Activated naive CD4-positive, alpha-beta T cell treated with anti-CD3 and anti-CD28 coated beads, Interleukin-2, amount 50 U/mL, for 24 hours (primary cell): Measurements from ENCODE around the gene TRIM59.

Source experiments
- H3K27ac Mint-ChIP-seq: one replicate; pipeline ENCODE4 v1.8.0; 2021; ENCODE audit warnings: mild to moderate bottlenecking, mixed read lengths
- H3K27me3 Mint-ChIP-seq: one replicate; pipeline ENCODE4 v1.8.0; 2021; ENCODE audit warnings: mixed read lengths
- H3K36me3 Mint-ChIP-seq: one replicate; pipeline ENCODE4 v1.8.0; 2021; ENCODE audit warnings: mixed read lengths
- H3K4me1 Mint-ChIP-seq: one replicate; pipeline ENCODE4 v1.8.0; 2021; ENCODE audit warnings: mixed read lengths
- H3K4me3 Mint-ChIP-seq: one replicate; pipeline ENCODE4 v1.8.0; 2021; ENCODE audit warnings: mild to moderate bottlenecking, mixed read lengths
- H3K9me3 Mint-ChIP-seq: one replicate; pipeline ENCODE4 v1.8.0; 2021; ENCODE audit warnings: mixed read lengths

The TRIM59 gene

DNA sequence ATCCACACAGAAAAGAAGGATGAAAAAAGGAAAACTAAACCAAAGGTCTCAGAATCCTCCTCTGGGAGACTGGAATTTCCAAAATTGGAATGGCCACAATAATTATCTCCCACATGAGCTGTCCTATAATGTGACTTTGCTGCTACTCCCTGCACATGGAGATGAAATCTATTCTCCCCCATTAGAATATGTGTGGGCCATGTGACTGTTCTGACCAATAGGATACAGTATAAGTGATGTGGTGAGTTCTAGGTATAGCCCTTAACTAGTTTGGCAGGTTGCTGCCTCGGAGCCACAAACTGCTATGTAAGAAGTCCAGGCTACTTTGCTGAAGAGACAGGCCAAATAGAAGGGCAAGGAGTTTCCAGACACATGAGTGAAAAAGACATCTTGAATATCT is 5.2 kb downstream of the TRIM59 start:
- no peak overlapping the region for H3K4me3 Mint-ChIP-seq
- no peaks in the 10 kb centered on the region for H3K27me3 Mint-ChIP-seq
- peaks cover 12% of the 10 kb centered on the region for H3K36me3 Mint-ChIP-seq
- peaks cover 5% of the 10 kb centered on the region for H3K9me3 Mint-ChIP-seq
- H3K4me1 Mint-ChIP-seq: peaks cover 58% of the 10 kb centered on the region
- no peak overlapping the region for H3K27ac Mint-ChIP-seq

DNA sequence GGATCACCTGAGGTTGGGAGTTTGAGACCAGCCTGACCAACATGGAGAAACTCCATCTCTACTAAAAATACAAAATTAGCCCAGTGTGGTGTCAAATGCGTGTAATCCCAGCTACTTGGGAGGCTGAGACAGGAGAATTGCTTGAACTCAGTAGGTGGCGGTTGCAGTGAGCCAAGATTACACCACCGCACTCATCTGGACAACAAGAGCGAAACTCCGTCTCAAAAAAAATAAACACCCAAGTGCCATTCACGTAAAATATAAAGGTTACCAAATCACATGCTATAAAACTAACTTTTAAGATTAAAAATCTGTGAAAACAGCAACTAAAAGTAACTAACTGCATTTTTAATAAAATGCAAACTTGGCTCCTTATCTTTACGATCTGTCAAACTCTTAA is 8.9 kb downstream of the TRIM59 start:
- Mint-ChIP-seq H3K27ac (no peak overlapping the region), H3K36me3 (peaks cover 22% of the 10 kb centered on the region), H3K4me3 (no peak overlapping the region), H3K9me3 (peaks cover 5% of the 10 kb centered on the region), H3K4me1 (peaks cover 49% of the 10 kb centered on the region), H3K27me3 (no peaks in the 10 kb centered on the region)

GRCh38 chr3:160437083-160437455 is 12.5 kb downstream of the TRIM59 start:
- peaks cover 22% of the 10 kb centered on the region for H3K36me3 Mint-ChIP-seq
- no peaks in the 10 kb centered on the region for H3K27me3 Mint-ChIP-seq
- H3K4me1 Mint-ChIP-seq: peaks cover 38% of the 10 kb centered on the region
- H3K9me3 Mint-ChIP-seq: peaks cover 5% of the 10 kb centered on the region
- no peak overlapping the region for H3K4me3 Mint-ChIP-seq
- H3K27ac Mint-ChIP-seq: no peak overlapping the region

GRCh38 chr3:160435747-160436146 is 13.8 kb downstream of the TRIM59 start:
- H3K36me3 Mint-ChIP-seq: peaks cover 25% of the 10 kb centered on the region
- peaks cover 34% of the 10 kb centered on the region for H3K4me1 Mint-ChIP-seq

GRCh38 chr3:160435095-160435494 is 14.5 kb downstream of the TRIM59 start:
- H3K9me3 Mint-ChIP-seq: peaks cover 5% of the 10 kb centered on the region
- peaks cover 29% of the 10 kb centered on the region for H3K4me1 Mint-ChIP-seq
- H3K4me3 Mint-ChIP-seq: no peak overlapping the region
- no peaks in the 10 kb centered on the region for H3K27me3 Mint-ChIP-seq
- no peak overlapping the region for H3K27ac Mint-ChIP-seq
- peaks cover 27% of the 10 kb centered on the region for H3K36me3 Mint-ChIP-seq

More at GRCh38 chr3:160435747-160436146, 13.8 kb downstream of the TRIM59 start:
- Mint-ChIP-seq H3K9me3 (peaks cover 5% of the 10 kb centered on the region), H3K27ac (no peak overlapping the region), H3K27me3 (no peaks in the 10 kb centered on the region), H3K4me3 (no peak overlapping the region)

DNA sequence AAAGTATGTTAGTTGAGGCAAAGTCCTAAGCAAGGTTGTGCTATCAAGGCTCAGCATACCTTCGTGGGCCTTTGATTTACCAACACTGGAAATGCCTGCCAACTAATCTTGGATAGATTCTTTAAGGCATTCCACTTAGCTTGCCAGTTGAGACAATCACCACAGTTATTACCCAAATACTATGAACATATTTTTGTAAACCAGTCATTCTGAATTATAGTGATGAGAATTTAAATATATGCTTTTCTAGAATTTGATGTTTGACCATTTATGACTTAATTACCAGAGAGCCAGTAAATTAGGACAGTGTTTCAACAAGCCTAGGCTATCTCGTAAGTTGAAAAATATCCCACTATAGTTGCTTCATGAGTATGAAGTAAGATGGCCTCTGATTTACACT is 15.5 kb downstream of the TRIM59 start:
- Mint-ChIP-seq H3K4me3 (no peak overlapping the region), H3K36me3 (peaks cover 21% of the 10 kb centered on the region), H3K27me3 (no peaks in the 10 kb centered on the region), H3K27ac (no peak overlapping the region), H3K4me1 (peaks cover 20% of the 10 kb centered on the region), H3K9me3 (no peaks in the 10 kb centered on the region)

DNA sequence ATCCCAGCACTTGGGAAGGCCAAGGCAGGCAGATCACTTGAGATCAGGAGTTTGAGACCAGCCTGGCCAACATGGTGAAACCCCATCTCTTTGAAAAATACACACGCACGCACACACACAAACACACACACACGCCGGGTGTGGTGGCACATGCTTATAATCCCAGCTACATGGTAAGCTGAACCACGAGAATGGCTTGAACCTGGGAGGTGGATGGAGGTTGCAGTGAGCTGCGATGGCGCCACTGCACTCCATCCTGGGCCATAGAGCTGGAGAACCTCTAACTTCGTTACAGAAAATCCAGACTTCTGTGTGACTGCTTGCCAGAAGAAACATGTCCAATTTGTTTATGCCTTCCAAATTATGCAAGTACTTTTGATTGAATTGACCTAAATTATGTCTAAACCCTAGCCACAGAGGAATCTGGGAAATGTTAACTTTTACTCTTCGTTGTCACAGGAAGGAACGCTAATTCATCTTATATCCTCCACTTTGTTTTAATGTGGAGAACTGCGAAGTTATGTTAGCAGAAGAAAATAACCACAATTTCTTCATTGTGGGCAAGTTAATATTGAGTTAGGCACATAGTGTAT is 21.7 kb downstream of the TRIM59 start:
- Mint-ChIP-seq H3K4me1 (no peaks in the 10 kb centered on the region), H3K27ac (no peak overlapping the region), H3K9me3 (no peaks in the 10 kb centered on the region), H3K36me3 (peaks cover 17% of the 10 kb centered on the region), H3K4me3 (no peak overlapping the region), H3K27me3 (no peaks in the 10 kb centered on the region)

- Mint-ChIP-seq H3K4me3 (no peak overlapping the region), H3K4me1 (peaks cover 9% of the 10 kb centered on the region), H3K27ac (no peak overlapping the region), H3K9me3 (no peaks in the 10 kb centered on the region), H3K36me3 (peaks cover 9% of the 10 kb centered on the region), H3K27me3 (no peaks in the 10 kb centered on the region)
Measured at GRCh38 chr3:160417311-160417710, 32.3 kb downstream of the TRIM59 start.

- Mint-ChIP-seq H3K27me3 (no peaks in the 10 kb centered on the region), H3K27ac (no peak overlapping the region), H3K9me3 (no peaks in the 10 kb centered on the region), H3K36me3 (peaks cover 10% of the 10 kb centered on the region), H3K4me1 (peaks cover 9% of the 10 kb centered on the region), H3K4me3 (no peak overlapping the region)
Measured at GRCh38 chr3:160413613-160414248, 35.9 kb downstream of the TRIM59 start.

- H3K4me3 Mint-ChIP-seq: no peak overlapping the region
- H3K27ac Mint-ChIP-seq: no peak overlapping the region
- peaks cover 9% of the 10 kb centered on the region for H3K4me1 Mint-ChIP-seq
- peaks cover 6% of the 10 kb centered on the region for H3K36me3 Mint-ChIP-seq
- no peaks in the 10 kb centered on the region for H3K27me3 Mint-ChIP-seq
- H3K9me3 Mint-ChIP-seq: no peaks in the 10 kb centered on the region
Measured at GRCh38 chr3:160412477-160412876, 37.1 kb downstream of the TRIM59 start.

DNA sequence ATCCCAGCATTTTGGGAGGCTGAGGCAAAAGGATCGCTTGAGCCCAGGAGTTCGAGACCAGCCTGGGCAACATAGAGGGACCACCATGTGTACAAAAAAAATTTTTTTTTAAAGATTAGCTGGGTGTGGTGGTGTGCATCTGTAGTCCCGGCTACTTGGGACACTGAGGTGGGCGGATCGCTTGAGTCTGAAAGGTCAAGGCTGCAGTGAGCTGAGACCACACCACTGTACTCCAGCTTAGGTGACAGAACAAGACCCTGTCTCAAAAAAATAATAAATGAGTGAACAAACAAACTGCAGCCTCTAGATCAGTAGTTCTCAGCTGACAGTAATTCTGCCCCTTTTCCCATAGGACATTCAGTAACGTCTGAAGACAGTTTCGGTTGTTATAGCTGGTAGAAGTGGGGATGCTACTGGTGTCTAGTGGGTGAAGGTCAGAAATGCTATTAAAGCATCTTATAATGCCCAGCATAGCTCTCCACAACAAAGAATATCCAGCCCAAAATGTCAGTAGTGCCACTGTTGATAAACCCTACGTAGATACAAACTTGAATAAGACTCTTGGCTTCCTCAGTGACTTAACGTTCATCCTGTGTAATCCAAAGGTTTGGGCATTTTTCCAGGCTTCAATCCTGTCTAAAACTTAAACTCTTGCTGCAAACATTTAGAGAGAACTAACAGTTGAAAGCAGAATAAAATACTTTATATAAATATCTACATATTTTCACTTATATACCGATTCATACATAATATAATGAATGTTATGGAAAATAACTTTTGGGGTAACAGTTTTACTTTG is 39.6 kb downstream of the TRIM59 start:
- Mint-ChIP-seq H3K9me3 (no peaks in the 10 kb centered on the region), H3K27me3 (no peaks in the 10 kb centered on the region), H3K4me3 (no peak overlapping the region), H3K36me3 (peaks cover 5% of the 10 kb centered on the region), H3K27ac (no peak overlapping the region), H3K4me1 (no peaks in the 10 kb centered on the region)

GRCh38 chr3:160403796-160404470 is 45.7 kb downstream of the TRIM59 start:
- Mint-ChIP-seq H3K36me3 (peaks cover 17% of the 10 kb centered on the region), H3K4me1 (peaks cover 36% of the 10 kb centered on the region), H3K27me3 (peaks cover 11% of the 10 kb centered on the region), H3K9me3 (no peaks in the 10 kb centered on the region), H3K4me3 (peak overlapping the region; percentile 30), H3K27ac (no peak overlapping the region)

DNA sequence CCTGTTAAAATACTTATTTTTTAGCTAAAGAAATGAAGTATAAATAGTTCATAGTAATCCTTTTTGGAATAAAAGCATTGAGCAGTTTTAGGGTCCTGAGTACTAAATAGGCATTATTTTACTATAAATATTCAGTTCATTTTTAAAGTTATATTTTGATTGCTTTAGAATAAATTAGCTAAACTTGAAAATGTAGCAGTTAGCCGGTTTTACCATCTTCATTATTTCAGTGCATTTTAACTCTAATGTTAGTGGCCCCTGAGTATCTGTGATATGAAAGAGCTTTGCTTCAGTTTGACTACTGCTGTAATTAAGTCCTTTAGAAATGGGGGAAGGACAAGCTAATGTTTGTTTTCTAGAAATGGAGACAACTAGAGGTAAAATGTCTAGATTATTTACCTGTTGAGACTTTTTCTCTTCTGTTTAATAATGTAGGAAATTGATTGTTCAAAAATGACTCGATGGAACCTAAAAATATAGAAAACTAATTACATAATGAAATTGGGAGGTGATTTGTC is 46.5 kb downstream of the TRIM59 start:
- Mint-ChIP-seq H3K36me3 (peaks cover 17% of the 10 kb centered on the region), H3K4me3 (peak overlapping the region; percentile 90), H3K27ac (no peak overlapping the region), H3K9me3 (no peaks in the 10 kb centered on the region), H3K27me3 (peaks cover 11% of the 10 kb centered on the region), H3K4me1 (peaks cover 41% of the 10 kb centered on the region)

DNA sequence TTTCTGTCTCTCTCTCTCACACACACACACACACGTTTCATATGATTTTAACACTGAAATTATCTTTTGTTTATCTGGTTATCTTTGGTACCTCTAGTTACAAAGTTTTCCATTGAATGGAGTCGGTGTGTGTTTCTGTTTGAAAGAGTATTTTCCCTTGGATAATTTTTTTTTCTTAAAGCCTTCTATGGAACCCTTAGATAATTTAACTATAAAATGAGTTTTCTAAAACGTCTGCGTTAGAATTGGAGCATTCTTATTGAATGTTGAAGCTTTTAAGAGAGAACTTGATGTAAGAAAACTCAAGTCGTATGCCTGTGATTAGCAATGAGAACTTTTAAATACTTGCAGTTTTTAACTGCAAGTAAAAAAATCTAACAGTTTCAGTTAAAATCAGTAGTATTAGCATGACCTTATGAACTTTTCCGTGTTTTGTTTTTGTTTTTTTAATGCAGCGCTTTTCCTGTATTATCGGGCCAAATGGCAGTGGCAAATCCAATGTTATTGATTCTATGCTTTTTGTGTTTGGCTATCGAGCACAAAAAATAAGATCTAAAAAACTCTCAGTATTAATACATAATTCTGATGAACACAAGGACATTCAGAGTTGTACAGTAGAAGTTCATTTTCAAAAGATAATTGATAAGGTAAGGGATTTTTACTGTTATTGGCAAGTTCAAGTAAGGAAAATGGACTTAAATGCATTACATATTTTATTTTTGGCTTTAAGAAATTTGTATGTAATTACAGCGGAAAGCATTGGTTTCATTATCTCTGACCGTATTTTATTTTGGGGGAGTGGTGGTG is 47.2 kb downstream of the TRIM59 start:
- Mint-ChIP-seq H3K4me3 (peak overlapping the region; percentile 90), H3K4me1 (peaks cover 43% of the 10 kb centered on the region), H3K27ac (no peak overlapping the region), H3K27me3 (peaks cover 11% of the 10 kb centered on the region), H3K36me3 (peaks cover 17% of the 10 kb centered on the region), H3K9me3 (no peaks in the 10 kb centered on the region)
